K562 (cell line): Measurements from ENCODE around the gene ZNF264.

Source experiments
- BHLHE40 ChIP-seq: IDR thresholded peaks from 2 replicates; pipeline ENCODE4 v1.6.1; 2011; ENCODE audit warnings: low read length, improper control_type of control experiment
- IRF2 ChIP-seq: sonication (generic); formaldehyde crosslinking; IDR thresholded peaks from 2 replicates; pipeline ENCODE4 v1.8.1; 2022; ENCODE audit warnings: mild to moderate bottlenecking, missing genetic modification reagents
- NBN ChIP-seq: fragments of 450-650 bp; IDR thresholded peaks from 2 replicates; pipeline ENCODE4 v1.6.1; 2016; ENCODE audit warnings: low read depth, mild to moderate bottlenecking
- RAD21 ChIP-seq, 2 experiments: fragments of 250-450 bp in 1 of 2; fragments of 450-650 bp in 1 of 2; sonication (Bioruptor Pico) in 1 of 2; formaldehyde crosslinking in 1 of 2; IDR thresholded peaks in 1 of 2; conservative IDR thresholded peaks in 1 of 2; 2 replicates each; pipeline versions ENCODE4 v1.4.0 to v1.8.0; 2020 to 2022; ENCODE audit warnings: mild to moderate bottlenecking in 2 of 2, moderate library complexity in 1 of 2
- ZNF239 ChIP-seq: fragments of 250-450 bp; sonication (Bioruptor Pico); IDR thresholded peaks from 2 replicates; pipeline ENCODE4 v1.4.0; 2020; ENCODE audit warnings: mild to moderate bottlenecking
- ZNF408 ChIP-seq: fragments of 250-450 bp; sonication (Bioruptor Pico); IDR thresholded peaks from 2 replicates; pipeline ENCODE4 v1.4.0; 2020; ENCODE audit warnings: low read depth, mild to moderate bottlenecking, moderate library complexity
- TF ChIP-seq, protein P1 (sequence below): fragments of 450-650 bp; IDR thresholded peaks from 2 replicates; pipeline ENCODE4 v1.6.1; 2017; ENCODE audit warnings: antibody characterized with exemption, mild to moderate bottlenecking
- TF ChIP-seq, protein P2 (sequence below): fragments of 250-450 bp; sonication (Bioruptor Pico); IDR thresholded peaks from 2 replicates; pipeline ENCODE4 v1.4.0; 2020; ENCODE audit warnings: mild to moderate bottlenecking, moderate library complexity

DNA sequence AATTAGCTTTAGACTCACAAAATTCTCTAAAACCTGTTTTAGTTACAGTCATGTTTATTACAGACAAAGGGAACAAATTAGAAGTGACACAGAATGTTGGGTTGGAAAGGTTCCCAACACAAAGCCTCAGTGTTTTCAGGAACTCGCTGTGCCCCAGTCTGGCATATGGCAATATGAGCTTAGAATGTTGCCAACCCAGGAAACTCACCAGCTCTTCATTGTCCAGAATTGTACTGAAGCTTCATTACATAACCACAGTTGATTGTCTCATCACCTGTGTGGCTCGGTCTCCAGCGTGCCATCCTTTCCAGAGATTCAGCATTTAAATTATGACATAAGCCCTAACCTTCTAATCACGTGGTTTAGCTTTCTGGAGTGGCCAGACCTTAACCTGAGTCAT lies 19.1 kb downstream of the ZNF264 start:
- TF ChIP-seq BHLHE40, result no peak
- TF ChIP-seq, protein P1, sequence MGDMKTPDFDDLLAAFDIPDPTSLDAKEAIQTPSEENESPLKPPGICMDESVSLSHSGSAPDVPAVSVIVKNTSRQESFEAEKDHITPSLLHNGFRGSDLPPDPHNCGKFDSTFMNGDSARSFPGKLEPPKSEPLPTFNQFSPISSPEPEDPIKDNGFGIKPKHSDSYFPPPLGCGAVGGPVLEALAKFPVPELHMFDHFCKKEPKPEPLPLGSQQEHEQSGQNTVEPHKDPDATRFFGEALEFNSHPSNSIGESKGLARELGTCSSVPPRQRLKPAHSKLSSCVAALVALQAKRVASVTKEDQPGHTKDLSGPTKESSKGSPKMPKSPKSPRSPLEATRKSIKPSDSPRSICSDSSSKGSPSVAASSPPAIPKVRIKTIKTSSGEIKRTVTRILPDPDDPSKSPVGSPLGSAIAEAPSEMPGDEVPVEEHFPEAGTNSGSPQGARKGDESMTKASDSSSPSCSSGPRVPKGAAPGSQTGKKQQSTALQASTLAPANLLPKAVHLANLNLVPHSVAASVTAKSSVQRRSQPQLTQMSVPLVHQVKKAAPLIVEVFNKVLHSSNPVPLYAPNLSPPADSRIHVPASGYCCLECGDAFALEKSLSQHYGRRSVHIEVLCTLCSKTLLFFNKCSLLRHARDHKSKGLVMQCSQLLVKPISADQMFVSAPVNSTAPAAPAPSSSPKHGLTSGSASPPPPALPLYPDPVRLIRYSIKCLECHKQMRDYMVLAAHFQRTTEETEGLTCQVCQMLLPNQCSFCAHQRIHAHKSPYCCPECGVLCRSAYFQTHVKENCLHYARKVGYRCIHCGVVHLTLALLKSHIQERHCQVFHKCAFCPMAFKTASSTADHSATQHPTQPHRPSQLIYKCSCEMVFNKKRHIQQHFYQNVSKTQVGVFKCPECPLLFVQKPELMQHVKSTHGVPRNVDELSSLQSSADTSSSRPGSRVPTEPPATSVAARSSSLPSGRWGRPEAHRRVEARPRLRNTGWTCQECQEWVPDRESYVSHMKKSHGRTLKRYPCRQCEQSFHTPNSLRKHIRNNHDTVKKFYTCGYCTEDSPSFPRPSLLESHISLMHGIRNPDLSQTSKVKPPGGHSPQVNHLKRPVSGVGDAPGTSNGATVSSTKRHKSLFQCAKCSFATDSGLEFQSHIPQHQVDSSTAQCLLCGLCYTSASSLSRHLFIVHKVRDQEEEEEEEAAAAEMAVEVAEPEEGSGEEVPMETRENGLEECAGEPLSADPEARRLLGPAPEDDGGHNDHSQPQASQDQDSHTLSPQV, result no peak
- TF ChIP-seq RAD21 (CRISPR knock-in tag; conservative IDR thresholded peaks at IDR 0.05 in 1 of 2, IDR thresholded peaks at IDR 0.05 in 1 of 2), result no peak
- no peak for TF ChIP-seq ZNF408
- TF ChIP-seq IRF2, result no peak
- no peak for TF ChIP-seq NBN
- no peak for TF ChIP-seq ZNF239 (CRISPR knock-in tag)
- TF ChIP-seq, protein P2, sequence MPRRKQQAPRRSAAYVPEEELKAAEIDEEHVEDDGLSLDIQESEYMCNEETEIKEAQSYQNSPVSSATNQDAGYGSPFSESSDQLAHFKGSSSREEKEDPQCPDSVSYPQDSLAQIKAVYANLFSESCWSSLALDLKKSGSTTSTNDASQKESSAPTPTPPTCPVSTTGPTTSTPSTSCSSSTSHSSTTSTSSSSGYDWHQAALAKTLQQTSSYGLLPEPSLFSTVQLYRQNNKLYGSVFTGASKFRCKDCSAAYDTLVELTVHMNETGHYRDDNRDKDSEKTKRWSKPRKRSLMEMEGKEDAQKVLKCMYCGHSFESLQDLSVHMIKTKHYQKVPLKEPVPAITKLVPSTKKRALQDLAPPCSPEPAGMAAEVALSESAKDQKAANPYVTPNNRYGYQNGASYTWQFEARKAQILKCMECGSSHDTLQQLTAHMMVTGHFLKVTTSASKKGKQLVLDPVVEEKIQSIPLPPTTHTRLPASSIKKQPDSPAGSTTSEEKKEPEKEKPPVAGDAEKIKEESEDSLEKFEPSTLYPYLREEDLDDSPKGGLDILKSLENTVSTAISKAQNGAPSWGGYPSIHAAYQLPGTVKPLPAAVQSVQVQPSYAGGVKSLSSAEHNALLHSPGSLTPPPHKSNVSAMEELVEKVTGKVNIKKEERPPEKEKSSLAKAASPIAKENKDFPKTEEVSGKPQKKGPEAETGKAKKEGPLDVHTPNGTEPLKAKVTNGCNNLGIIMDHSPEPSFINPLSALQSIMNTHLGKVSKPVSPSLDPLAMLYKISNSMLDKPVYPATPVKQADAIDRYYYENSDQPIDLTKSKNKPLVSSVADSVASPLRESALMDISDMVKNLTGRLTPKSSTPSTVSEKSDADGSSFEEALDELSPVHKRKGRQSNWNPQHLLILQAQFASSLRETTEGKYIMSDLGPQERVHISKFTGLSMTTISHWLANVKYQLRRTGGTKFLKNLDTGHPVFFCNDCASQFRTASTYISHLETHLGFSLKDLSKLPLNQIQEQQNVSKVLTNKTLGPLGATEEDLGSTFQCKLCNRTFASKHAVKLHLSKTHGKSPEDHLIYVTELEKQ (CRISPR knock-in tag), result no peak
